HG02623 (cell line): Measurements from ENCODE around the gene CPN1.
"Not testable (repeated sequence)": the region's sequence is repeated elsewhere in the genome, so short reads cannot be mapped to it uniquely, and the experiment has no call there.

Experiments
- ATAC-seq: cut with Tn5 transposase; IDR thresholded peaks from one replicate; pipeline ENCODE4 v1.9.1; 2021; ENCODE audit warnings: moderate library complexity; ENCODE audit not compliant: unreplicated experiment

CPN1 gene

GRCh38 chr10:100025576-100025975 is 56.1 kb downstream of the CPN1 start:
- ATAC-seq: no peak

GRCh38 chr10:100024748-100025147 is 56.9 kb downstream of the CPN1 start:
- no peak for ATAC-seq

DNA sequence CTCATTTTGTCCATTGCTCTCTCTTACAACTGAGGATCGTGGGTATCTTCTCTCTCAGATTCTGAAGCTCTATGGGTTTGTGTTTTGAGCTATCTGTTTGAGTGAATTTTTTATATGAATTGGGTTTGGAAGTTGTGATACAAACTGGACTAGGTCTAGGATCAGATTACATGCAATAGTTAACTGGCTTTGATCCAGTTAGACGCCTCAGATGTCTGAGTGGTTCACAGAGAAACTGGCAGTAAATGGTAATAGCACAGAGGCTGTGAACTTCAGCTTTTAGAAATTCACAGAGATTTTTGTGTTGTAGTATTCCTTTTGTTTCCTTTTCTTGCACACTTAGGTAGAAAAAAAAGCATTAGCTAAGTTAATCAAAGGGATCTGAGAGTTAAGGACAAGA is 59.3 kb downstream of the CPN1 start:
- ATAC-seq: no peak

GRCh38 chr10:100021322-100021721 is 60.3 kb downstream of the CPN1 start:
- no peak for ATAC-seq

- ATAC-seq: no peak
Measured at GRCh38 chr10:100020886-100021253, 60.8 kb downstream of the CPN1 start.

DNA sequence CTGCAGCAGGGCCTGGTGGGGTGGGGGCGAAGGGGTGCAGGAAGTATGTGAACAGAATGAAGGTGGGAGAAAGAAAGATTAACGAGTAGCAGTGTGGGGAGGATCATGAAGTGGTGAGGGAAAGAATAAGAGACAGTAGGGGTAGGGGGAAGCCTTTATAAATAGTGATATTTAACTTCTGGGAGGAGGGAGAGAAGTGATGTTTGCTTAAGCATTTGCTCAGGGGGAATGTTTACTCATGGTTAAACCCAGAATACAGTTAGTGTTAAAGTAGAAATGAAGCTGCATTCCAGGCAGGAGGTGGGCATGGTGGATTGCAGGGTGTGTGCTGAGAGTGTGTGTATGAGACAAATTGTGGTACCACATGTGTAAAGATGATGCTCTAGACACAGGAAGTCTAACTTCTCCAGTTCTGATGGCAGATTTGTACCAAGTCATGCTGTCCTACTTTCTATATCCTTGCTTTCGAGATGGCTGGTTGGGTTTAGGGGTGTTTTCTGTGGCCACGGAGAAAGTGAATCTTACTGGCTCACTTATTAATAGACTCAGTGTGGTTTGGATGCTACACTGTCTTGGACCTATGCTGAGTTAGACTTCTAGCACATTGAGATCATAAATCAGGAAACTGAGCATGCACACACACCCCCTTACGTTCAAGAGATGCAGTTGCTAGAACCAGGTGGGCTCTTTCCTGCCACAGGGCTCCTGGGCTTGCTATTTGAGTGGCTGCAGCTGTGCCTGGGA is 61.4 kb downstream of the CPN1 start:
- peak; percentile 74 for ATAC-seq

GRCh38 chr10:100019787-100020141 is 61.9 kb downstream of the CPN1 start:
- ATAC-seq: no peak

DNA sequence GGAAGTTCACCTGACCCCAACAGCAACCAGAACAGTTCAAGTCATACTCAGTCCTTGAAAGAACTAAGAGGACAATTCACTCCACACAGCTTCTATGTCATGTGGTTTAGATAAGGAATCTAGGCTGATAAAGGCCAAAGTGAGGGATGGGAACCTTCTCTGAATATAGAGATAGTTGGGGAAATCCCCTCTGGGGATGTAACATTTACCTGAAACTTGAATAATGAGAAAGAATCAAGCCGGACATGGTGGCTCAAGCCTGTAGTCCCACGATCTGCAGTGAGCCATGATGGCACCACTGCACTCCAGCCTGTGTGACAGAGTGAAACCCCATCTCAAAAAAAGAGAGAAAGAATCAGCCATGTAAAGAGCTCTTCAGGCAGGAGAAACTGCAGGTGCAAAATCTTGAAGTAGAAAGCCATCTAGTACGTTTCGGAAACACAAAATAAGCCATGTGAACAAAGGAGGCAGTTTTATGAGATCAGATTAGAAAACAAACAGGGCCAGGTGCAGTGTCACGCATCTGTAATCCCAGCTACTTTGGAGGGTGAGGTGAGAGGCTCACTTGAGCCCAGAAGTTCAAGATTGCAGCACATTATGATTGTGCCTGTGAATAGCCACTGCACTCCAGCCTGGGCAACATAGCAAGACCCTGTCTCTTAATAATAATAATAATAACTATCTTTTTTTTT is 67.5 kb downstream of the CPN1 start:
- ATAC-seq: peak; percentile 63

DNA sequence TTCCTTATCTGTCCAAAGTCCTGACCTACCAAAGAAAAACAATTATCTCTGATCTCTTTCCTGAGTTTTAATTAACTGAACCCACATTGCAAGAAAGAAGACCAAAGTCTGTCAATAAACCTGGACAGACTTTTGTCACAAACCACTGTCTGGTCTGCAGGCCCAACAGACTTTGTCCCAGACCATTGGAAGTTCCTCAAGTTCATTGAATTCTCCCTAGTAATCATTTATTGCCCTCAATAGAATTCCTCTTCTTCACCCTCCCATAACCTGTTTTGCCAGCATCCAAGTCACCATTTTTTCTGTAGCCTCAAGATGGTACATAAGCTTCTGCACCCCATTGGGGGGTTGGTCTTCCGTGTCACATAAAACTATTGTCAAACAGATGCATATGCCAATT is 68.0 kb downstream of the CPN1 start:
- ATAC-seq: no peak

DNA sequence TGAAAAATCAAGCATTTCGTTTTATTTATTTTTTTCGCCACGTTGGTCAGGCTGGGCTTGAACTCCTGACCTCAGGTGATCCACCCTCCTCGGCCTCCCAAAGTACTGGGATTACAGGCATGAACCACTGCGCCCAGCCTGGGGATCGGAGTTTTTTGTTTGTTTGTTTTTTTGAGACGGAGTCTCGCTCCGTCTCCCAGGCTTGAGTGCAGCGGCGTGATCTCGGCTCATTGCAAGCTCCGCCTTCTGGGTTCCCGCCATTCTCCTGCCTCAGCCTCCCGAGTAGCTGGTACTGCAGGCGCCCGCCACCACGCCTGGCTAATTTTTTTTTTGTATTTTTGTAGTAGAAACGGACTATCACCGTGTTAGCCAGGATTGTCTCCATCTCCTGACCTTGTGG is 69.8 kb downstream of the CPN1 start:
- not testable (repeated sequence) for ATAC-seq

GRCh38 chr10:100009793-100010676 is 71.6 kb downstream of the CPN1 start, which contains the start of gene DNMBP:
Gene DNMBP, minus strand, starts transcription at chr10:100009947. Its CDS starts 37,823 bp downstream, at chr10:99972124.
- peak; percentile 60 for ATAC-seq

DNA sequence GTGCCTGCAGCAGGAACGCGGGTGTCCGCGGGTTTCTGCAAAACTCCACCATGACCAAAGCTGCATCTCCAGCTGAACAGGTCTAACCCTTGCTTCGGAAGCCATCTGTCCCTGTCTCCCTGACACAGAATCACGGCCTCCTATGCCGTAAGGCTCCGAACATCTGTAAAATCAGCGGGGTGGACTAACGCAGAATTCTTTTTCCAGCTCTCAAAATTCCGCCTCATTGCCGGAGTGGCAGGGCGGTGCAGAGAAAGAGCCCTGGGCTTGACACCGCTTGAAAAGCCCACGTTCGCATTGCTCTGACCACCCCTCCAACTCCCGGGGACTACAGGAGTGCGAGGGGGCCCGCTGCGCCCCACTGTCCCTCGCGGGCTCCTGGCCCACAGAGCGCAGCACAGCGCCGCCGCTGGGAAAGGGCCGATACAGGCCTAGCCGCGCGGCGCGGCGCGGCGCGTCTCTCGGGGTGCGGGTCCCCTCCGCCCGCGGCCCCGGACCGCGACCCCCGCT is 72.3 kb downstream of the CPN1 start:
- peak; percentile 38 for ATAC-seq

- ATAC-seq: no peak
Measured at GRCh38 chr10:100008708-100009282, 72.9 kb downstream of the CPN1 start.

DNA sequence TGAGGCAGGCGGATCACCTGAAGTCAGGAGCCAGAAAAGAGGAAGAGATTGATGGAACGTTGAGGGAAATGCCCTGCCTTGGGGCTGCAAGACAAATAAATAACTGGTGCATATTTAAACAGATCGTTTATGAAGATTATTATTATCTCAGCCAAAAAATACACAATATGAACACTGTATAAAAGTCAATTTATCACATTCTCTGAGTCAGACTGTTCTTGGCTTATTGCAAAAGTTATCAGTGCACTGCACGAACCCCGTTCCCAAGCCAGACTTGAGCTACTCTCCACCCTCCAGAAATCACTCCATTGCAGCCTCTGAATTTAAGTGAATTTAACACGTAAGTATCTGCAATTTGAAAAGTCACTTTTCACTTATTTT is 73.5 kb downstream of the CPN1 start:
- no peak for ATAC-seq

GRCh38 chr10:100007231-100008141 is 74.2 kb downstream of the CPN1 start:
- ATAC-seq: no peak

DNA sequence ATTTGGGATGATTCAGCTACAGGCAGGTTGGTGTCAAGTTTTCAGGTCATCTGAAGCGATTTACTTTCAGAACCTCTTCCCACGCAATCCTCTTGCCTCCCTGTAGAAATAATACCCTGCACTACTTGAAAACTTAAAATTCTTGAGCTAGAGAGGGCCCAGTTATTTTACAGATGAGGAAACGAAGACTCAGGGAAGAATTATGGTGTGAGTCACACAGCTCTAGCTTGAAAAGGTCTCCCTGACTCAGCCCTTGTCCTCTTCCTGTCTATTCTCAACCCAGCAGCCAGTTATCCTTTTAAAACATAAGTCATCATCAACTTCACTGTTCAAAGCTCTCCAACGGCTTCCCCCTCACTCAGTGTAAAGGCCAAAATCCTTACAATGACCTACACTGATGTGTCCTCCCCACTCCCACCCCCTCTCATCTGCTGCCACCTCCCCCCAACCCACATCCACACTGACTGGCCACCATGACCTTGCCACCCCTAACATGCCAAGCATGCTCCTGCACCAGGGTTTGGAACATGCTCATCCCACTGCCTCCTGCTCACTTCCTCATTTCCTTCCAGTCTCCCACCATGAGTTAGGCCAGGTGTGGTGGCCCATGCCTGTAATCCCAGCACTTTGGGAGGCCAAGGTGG is 75.3 kb downstream of the CPN1 start:
- no peak for ATAC-seq

- no peak for ATAC-seq
Measured at GRCh38 chr10:100004805-100005510, 76.7 kb downstream of the CPN1 start.

DNA sequence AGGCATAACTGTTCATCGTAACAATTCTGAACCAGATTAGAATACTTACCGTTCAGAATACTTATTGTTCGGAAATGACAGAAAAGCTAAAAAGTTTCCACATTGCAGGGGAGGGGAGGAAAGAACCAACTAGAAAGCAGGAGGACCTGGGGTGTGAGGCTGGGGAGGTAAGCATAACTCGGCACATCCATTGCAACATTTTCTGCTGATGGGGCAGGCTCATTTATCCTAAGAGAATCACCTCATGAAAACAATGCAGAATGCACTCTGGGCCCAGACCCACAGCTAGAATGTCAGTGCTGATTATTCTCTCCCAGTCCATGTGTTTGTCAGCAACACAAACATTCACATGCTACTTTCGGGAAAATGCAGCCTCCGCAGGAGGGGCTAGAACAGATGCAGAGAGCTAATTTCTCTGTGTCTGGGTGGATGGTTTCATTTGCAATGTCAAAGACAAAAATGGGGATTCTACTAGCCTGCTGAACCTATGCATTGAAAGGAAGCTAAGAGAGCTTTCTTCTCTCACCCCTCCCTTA is 81.5 kb downstream of the CPN1 start:
- ATAC-seq: no peak
